Measurements from ENCODE around the gene DNAI4. TPM values are rescaled to one million over a fixed set of nuclear protein-coding genes. Genes with fewer than 3 reads are reported as not detected.

The DNAI4 gene
- 2.1 and 2.2 TPM in 2 replicates for total RNA-seq

GRCh38 chr1:66924756-66925557 is at the start of gene DNAI4, which contains the start of gene MIER1:
DNAI4 (minus strand) TSS chr1:66924856; CDS start chr1:66924831, 25 bp downstream.
MIER1 (plus strand) TSS chr1:66924990; CDS start chr1:66925029, 39 bp downstream.

Other genes starting within 250 kb of the DNAI4 start
- gene DYNLT5, start 172.4 kb downstream of the DNAI4 start, total RNA-seq: 0.27 and 1.6 TPM in 2 replicates
- gene INSL5, start 123.6 kb downstream of the DNAI4 start, total RNA-seq: not detected in 2 replicates
- gene MIER1, start 134 bp upstream of the DNAI4 start, total RNA-seq: 54.0 and 58.8 TPM in 2 replicates
- gene SLC35D1, start 129.3 kb upstream of the DNAI4 start, total RNA-seq: 7.7 and 8.2 TPM in 2 replicates
- not detected in 2 replicates for gene C1orf141, start 210.1 kb upstream of the DNAI4 start, total RNA-seq
- not detected in 2 replicates for gene IL23R, start 241.6 kb upstream of the DNAI4 start, total RNA-seq